Measurements from ENCODE around the gene FLT3LG.

The FLT3LG gene

GRCh38 chr19:49489601-49490167 lies 15.7 kb downstream of the FLT3LG start:
- no peak for DNase-seq

- DNase-seq = no peak
These were observed 16.4 kb downstream of the FLT3LG start for GRCh38 chr19:49490287-49491029.

GRCh38 chr19:49491030-49491803 lies 17.2 kb downstream of the FLT3LG start:
- no peak for DNase-seq

GRCh38 chr19:49491804-49492572 lies 18.0 kb downstream of the FLT3LG start:
- no peak for DNase-seq

- DNase-seq = no peak
These were observed 18.8 kb downstream of the FLT3LG start for GRCh38 chr19:49492573-49493405.

GRCh38 chr19:49496574-49497008 lies 22.6 kb downstream of the FLT3LG start:
- DNase-seq = no peak

- no peak for DNase-seq
These were observed 23.2 kb downstream of the FLT3LG start for GRCh38 chr19:49497047-49497788.

- no peak for DNase-seq
These were observed 23.7 kb downstream of the FLT3LG start for GRCh38 chr19:49497789-49498103.

GRCh38 chr19:49498475-49498874 lies 24.5 kb downstream of the FLT3LG start:
- DNase-seq = no peak

GRCh38 chr19:49499030-49499670 lies 25.1 kb downstream of the FLT3LG start:
- no peak for DNase-seq

- DNase-seq = peak; percentile 71
These were observed 29.0 kb downstream of the FLT3LG start for GRCh38 chr19:49502866-49503581.

GRCh38 chr19:49503582-49503962 lies 29.6 kb downstream of the FLT3LG start:
- no peak for DNase-seq

GRCh38 chr19:49506575-49507105 lies 32.6 kb downstream of the FLT3LG start:
- DNase-seq = no peak

- no peak for DNase-seq
These were observed 33.9 kb downstream of the FLT3LG start for GRCh38 chr19:49507803-49508494.

- peak; percentile 82 for DNase-seq
These were observed 39.1 kb downstream of the FLT3LG start for GRCh38 chr19:49512970-49513745.

- DNase-seq = no peak
These were observed 39.7 kb downstream of the FLT3LG start for GRCh38 chr19:49513746-49514118.

GRCh38 chr19:49514151-49514550 lies 40.1 kb downstream of the FLT3LG start:
- DNase-seq = no peak

- DNase-seq = no peak
These were observed 41.8 kb downstream of the FLT3LG start for GRCh38 chr19:49515767-49516166.

- DNase-seq = no peak
These were observed 44.0 kb downstream of the FLT3LG start for GRCh38 chr19:49518033-49518432.
